GM13977 (cell line): ENCODE measurements around the gene VPS37C.
"Not testable (repeated sequence)": the region's sequence is repeated elsewhere in the genome, so short reads cannot be mapped to it uniquely, and the experiment has no call there.

Source experiments
- DNase-seq: peaks from one replicate; pipeline ENCODE4 v3.0.0; 2012; ENCODE audit warnings: low spot score
- in situ Hi-C: fragments of 300-500 bp; cut with MboI; formaldehyde crosslinking; loops from one replicate; pipeline ENCODE4 v1.12.0; 2022; ENCODE audit warnings: low sequenced_read_pairs, low pct_unique_long_range_greater_than_20kb, mixed read lengths, inconsistent platforms; ENCODE audit not compliant: unreplicated experiment
- TF ChIP-seq, protein P1 (sequence below): IDR thresholded peaks from 2 replicates; pipeline ENCODE4 v1.5.1; 2012; ENCODE audit warnings: mild to moderate bottlenecking, control low read depth; ENCODE audit not compliant: insufficient read depth; ENCODE audit errors: extremely low read depth, missing control alignments

VPS37C gene

DNA sequence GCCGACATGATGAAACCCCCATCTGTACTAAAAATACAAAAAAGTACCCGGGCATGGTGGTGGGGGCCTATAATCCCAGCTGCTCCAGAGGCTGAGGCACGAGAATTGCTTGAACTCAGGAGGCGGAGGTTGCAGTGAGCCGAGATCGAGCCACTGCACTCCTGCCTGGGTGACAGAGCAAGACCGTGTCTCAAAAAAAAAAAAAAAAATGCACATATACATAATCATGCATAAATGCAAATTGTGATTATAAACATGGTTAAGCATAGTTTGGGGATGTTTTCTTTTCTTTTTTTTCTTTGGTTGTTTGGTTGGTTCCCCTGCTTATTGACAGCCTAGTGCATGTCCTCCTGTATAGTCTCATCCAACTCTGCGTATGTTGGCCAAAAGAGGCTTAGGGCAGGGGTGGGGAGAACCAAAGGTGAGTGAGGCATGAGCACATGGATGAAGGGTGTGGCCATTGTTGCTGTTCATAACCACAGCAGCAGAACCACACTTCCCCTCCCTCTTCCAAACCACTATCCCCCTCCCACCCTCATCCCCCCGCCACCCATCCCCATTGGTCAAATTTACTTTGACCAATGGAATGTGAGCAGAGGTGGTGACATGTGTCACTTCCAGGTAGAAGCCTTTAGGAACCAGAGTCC lies 6.9 kb upstream of the VPS37C start:
- no peak for DNase-seq
- TF ChIP-seq, protein P1, sequence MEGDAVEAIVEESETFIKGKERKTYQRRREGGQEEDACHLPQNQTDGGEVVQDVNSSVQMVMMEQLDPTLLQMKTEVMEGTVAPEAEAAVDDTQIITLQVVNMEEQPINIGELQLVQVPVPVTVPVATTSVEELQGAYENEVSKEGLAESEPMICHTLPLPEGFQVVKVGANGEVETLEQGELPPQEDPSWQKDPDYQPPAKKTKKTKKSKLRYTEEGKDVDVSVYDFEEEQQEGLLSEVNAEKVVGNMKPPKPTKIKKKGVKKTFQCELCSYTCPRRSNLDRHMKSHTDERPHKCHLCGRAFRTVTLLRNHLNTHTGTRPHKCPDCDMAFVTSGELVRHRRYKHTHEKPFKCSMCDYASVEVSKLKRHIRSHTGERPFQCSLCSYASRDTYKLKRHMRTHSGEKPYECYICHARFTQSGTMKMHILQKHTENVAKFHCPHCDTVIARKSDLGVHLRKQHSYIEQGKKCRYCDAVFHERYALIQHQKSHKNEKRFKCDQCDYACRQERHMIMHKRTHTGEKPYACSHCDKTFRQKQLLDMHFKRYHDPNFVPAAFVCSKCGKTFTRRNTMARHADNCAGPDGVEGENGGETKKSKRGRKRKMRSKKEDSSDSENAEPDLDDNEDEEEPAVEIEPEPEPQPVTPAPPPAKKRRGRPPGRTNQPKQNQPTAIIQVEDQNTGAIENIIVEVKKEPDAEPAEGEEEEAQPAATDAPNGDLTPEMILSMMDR, result no peak
- in situ Hi-C loops, result no loop called here

GRCh38 chr11:61166331-61166730 lies 5.1 kb upstream of the VPS37C start:
- DNase-seq, in situ Hi-C loops: not testable (repeated sequence)

DNA sequence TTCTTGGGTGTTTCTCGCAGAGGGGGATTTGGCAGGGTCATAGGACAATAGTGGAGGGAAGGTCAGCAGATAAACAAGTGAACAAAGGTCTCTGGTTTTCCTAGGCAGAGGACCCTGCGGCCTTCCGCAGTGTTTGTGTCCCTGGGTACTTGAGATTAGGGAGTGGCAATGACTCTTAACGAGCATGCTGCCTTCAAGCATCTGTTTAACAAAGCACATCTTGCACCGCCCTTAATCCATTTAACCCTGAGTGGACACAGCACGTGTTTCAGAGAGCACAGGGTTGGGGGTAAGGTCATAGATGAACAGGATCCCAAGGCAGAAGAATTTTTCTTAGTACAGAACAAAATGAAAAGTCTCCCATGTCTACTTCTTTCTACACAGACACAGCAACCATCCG lies 4.6 kb upstream of the VPS37C start:
- DNase-seq, in situ Hi-C loops: not testable (repeated sequence)

DNA sequence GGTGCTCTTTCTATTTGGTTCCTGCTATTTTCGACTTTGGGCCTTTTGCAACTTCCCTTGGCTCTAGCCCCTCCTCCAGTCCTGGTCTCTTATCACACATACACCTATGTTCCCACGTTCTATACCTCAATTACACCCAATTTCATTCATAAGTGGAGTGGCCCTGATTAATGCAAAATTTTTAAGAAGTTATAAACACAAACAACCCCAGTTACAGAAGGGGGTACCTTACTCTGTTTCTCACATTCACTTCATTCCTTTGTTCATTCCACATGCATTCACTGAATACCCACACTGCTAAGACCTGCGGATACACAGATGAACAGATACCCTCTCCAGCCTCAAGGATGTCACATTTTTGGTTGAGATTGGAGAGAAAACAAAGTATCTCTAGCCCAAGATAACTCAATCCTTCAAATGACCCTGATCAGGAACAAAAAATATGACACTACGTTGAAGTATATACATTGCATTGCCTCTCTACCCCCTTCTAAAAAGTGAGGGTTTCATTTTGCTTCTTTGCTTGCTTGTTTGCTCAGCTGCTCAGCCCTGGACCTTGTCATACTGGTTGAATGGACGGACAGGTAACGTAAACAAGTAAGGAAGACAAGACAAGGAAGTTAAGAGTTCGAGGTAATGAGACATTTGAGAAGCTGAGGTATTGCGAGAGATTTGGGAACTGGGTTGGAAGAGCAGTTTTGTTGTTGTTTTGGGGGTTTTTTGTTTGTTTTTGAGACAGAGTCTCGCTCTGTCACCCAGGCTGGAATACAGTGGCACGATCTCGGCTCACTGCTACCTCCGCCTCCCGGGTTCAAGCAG lies 3.6 kb upstream of the VPS37C start:
- no peak for DNase-seq
- in situ Hi-C loops, result no loop called here
- TF ChIP-seq, protein P1, result no peak

GRCh38 chr11:61163714-61164605 lies 2.7 kb upstream of the VPS37C start:
- DNase-seq, result peak; percentile 67
- TF ChIP-seq, protein P1, result no peak
- in situ Hi-C loops, result no loop called here

GRCh38 chr11:61163021-61163420 lies 1.8 kb upstream of the VPS37C start:
- in situ Hi-C loops, result no loop called here
- no peak for DNase-seq
- TF ChIP-seq, protein P1, result no peak

DNA sequence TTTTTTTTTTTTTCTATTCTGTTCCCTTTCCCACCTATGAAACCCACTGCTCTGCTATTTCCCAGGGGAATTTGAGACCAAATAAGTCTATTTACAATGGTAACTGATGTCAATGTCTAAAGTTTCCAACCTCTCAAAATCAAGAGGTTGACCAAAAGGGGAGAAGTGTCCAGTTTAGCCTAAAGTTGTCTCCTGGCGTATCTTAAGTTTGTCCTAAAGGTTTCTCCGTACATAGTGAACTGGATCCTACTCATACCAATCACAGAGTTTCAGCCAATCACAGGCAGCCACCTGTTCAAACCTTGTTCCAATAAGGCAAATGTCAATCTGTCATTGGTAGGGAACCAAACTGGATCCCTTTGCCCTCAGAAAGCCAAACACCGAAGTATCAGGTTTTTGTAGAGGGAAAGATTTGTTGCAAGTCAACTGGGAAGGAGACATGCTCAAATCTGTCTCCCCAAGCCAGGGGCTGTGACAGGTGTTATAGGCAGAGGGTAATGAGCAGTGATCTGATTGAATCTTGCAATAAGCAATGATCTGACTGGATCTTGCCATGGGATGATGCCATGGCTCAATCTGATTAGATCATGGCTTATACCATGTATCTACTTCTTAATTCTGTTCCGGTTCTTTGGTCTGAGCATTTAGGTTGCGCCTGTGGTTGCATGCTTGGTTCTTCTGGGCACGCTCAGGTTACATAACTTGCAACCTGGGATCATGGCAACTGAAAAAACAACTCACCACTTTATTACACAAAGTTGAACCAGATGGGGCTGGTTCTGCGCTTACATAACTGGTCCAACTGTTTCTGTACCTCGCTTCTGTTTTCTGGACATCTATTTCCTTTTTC lies 1.1 kb upstream of the VPS37C start:
- peak; percentile 49 for DNase-seq

More for the DNA sequence above, 1.1 kb upstream of the VPS37C start:
- TF ChIP-seq, protein P1, result no peak
- in situ Hi-C loops, result no loop called here
